AG20443 (cell line): ENCODE data around the gene IRAG1.

Experiments
- DNase-seq: peaks from one replicate; pipeline ENCODE4 v3.0.0; 2012; ENCODE audit warnings: low spot score, mixed read lengths

Gene IRAG1

DNA sequence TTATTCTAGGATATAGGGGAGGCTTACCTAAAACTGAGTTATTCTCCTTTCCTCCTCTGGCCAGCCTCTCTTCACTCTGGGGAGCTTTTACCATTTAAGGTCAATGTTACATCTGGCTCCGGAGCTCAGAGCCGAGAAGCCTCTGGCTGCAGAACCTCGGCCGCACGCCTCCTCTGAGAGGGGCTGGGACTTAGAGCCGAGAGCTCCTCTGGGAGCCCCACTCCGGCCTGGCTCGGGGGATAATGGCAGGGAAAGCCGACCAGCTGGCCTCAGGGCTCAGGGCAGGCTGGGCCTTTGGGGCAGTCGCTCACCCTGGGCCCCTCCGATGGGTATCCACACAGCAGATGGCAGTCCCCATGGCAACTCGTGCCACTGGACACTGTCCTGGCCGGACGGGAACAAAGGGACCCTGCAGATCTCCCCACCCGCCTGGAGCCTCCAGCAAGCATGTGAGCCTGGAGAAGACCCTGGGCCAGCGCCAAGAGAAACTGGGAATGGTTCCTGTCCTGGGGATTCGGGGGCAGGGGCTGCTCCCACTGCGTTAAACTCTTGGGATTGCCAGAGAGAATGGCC is at the start of gene IRAG1:
TSS of gene IRAG1 (minus strand) at position 247 of the 573 bp plus-strand sequence. CDS start at position 94, 153 bp downstream.
- DNase-seq, result peak; percentile 84

GRCh38 chr11:10742460-10743208 is 49.1 kb upstream of the IRAG1 start:
- DNase-seq, result peak; percentile 57

GRCh38 chr11:10735481-10736475 is 42.2 kb upstream of the IRAG1 start:
- peak; percentile 96 for DNase-seq

DNA sequence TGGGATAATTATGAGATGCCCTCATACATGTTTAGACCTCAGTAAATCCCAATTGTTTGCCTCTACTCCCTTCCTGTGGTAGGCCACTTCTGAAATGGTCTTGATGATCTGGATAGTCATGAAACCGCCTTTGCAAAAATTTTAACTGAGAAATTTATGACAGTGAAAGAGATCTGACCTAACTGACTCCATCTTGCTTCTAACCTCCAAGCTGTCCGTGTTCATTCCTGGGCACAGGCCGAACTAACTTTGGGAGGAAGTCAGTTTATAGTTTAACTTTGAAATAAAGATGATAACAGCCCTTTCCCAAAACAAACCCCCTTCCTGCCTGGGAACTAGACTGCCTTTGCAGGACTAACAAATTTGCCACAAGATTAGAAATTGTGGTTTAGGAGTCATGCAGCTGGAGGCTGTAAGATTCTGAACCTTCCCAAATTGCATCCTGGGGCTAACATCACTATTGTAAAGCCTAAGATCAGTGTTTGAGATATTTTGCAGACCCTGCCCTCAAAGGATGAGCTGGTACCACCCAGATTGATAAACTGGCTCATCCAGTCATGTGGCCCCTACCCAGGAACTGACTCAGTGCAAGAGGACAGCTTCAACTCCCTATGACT is 37.6 kb upstream of the IRAG1 start:
- DNase-seq, result no peak

- DNase-seq, result peak; percentile 55
These were observed 36.6 kb upstream of the IRAG1 start for GRCh38 chr11:10730151-10730550.

DNA sequence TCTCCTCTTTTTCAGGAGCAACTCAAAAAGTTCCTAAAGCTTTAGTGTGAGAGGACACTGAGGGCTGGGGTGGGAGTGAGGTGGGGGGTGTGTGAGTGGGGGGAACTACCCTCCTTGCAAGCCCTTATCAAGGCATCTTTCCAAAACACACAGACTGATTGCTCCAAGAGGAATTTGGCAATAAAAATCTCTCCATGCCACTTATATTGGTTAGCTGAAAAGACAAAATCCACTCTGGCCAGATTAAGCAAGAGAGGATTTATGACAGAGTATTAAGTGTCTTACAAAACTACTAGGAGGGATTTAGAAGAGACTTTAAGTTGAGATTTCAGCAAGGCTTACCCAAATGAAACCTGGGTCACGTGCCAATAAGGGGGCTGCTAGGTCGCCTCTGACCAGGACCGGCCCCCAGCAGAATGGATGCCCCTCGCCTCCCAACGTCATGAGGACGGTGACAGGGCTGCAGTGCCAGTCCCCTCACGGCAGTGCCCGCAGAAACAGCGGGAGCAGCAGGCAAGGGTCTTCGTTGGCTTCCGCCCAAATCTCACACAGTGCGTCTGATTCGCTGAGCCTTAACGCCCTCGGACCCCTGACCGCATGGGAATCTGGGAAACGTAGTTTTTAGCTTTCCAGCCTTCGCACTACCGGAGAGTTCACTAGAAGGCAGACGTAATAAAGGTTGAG is 35.4 kb upstream of the IRAG1 start:
- peak; percentile 27 for DNase-seq

- no peak for DNase-seq
These were observed 34.6 kb upstream of the IRAG1 start for GRCh38 chr11:10728154-10728553.

- DNase-seq, result peak; percentile 57
These were observed 33.7 kb upstream of the IRAG1 start for GRCh38 chr11:10727146-10727851.

GRCh38 chr11:10725907-10726253 is 32.3 kb upstream of the IRAG1 start:
- DNase-seq, result no peak

DNA sequence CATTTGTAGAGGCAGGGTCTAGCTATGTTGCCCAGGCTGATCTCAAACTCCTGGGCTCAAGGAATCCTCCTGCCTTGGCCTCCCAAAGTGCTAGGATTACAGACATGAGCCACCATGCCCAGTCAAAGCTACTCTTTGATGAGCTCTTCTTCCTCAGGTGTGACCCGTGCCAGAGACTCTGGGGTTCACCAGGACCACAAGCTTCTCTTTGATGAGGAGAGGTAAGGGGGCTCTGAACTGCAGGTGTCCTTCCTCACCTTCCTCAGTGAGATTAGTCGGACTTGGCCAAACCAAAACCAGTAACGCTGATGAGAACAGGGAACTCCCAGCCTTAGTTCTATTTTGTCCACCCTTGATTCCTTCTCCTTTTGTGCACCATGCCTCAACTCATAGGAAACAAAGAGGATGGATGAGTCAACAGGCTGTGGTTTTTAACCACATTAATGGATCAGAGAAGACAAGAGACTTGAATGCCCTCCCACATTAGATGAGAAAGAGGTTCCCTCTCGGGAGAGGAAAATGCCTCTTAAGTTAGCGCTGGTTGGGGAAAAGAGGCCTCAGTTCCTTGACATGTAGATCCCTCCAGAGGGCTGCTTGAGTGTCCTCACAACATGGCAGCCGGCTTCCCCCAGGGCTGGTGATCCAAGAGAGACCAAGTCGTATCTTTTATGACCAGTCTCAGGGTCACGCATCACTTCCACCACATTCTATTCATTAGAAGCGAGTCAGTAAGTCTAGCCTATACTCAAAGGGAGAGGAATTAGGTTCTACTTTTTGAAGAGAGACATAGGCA is 31.8 kb upstream of the IRAG1 start:
- DNase-seq, result peak; percentile 72

DNA sequence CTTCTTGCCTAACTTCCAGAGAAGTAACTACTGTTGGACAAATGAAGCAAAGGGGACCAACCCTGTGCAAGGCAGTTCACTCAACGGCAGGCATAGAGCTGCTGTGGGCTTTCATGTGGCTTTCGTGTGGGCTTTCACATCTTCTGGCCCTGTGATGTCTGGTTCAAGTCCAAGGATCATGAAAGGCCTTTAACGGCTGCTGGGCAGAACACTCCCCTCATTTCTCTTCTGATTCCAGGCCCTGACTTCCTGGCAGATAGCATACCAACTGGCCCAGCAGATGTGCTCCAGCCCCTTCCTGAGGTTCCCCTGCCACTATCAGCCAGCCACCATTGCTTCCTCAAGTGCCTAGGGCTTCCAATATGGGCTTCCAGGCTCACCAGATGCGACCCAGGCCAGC is 28.8 kb upstream of the IRAG1 start:
- no peak for DNase-seq

GRCh38 chr11:10720881-10721376 is 27.4 kb upstream of the IRAG1 start:
- DNase-seq, result no peak

DNA sequence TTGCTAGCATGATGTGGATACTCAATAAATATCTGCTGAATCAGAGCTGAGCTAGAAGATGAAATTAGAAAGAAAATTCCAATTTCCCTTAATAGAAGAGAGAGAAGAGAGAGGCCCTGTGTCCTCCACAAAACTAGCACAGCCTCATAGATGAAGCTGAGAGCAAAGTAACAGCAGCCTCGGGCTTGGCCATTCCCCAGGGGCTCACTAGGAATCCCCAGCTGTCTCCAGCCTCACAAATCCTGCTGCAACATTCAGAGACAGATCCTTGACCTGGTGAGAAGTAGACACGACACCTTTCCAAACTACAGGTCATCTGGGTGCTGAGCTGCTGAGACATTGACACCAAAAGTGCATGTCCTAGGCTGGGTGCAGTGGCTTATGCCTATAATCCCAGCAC is 26.1 kb upstream of the IRAG1 start:
- no peak for DNase-seq

GRCh38 chr11:10716543-10717259 is 23.1 kb upstream of the IRAG1 start:
- no peak for DNase-seq

DNA sequence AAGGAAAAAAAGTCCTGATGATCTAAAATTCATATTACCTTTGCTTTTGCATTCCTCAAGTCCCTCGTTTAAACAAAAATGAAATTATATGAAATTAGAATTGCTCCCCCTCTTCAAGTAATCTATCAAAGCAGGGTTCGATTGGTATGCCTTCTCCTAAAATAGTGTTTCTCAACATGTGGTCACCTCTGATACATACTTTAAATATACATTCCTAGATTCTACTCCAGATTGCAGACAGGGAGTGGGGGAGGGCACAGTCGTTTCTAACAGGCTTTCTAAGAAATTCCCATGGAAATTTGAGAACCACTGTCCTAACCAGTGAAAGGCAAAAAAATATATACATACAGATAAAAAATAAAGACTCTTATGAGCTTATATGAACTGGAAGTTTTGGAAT is 22.6 kb upstream of the IRAG1 start:
- DNase-seq, result no peak

DNA sequence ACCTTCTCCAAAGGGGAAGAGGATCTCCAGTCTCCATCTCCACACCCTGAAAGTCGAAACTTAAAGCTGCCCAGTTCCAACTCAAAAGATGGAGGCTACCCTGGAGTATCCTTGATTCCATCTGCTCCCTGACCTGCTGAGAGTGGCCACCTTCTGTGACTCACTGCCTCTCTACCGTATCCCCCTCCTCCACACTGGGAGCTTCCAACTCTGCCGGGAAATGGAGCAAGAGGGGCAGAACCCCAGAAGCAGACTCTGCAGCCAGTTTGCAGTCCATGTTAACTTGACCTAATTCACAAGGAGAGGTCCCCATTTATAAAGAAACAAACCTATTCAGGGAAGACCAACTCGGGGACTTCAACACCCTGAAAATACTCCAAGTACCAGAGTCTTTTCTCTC is 22.0 kb upstream of the IRAG1 start:
- no peak for DNase-seq

- no peak for DNase-seq
These were observed 15.9 kb upstream of the IRAG1 start for GRCh38 chr11:10709299-10710086.

GRCh38 chr11:10708131-10708530 is 14.6 kb upstream of the IRAG1 start:
- no peak for DNase-seq

DNA sequence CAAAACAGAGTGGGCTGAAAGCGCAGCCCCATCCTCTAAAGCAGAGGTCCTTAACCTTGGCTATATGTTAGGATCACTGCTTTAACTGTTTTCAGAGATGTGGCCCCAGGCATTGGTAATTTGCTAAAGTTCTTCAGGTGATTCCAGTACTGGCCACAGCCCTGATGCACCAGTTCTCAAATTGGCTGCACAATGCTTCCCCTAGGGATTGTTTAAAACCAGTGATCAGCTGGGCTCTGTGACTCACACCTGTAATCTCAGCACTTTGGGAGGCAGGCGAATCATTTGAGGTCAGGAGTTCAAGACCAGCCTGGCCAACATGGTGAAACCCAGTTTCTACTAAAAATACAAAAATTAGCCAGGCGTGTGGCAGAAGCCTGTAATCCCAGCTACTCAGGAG is 8.4 kb upstream of the IRAG1 start:
- DNase-seq, result no peak
